Amniotic epithelial cell (primary cell): ENCODE results near the gene FAIM2.
A peak's percentile ranks its signal among the peaks of the same experiment; 100 is the strongest.
"Not testable (repeated sequence)": the region's sequence is repeated elsewhere in the genome, so short reads cannot be mapped to it uniquely, and the experiment has no call there.

Experiments
- DNase-seq: peaks from one replicate; pipeline ENCODE4 v3.0.0-alpha.2; 2010; ENCODE audit warnings: low read depth

Gene FAIM2

GRCh38 chr12:49893753-49894750, 9.6 kb downstream of the FAIM2 start:
- DNase-seq, result peak; percentile 80

GRCh38 chr12:49892732-49893317, 10.9 kb downstream of the FAIM2 start:
- no peak for DNase-seq

- no peak for DNase-seq
These were observed 11.5 kb downstream of the FAIM2 start for GRCh38 chr12:49892084-49892731.

GRCh38 chr12:49891476-49891875, 12.2 kb downstream of the FAIM2 start:
- DNase-seq, result no peak

- DNase-seq, result no peak
These were observed 12.7 kb downstream of the FAIM2 start for GRCh38 chr12:49891012-49891411.

GRCh38 chr12:49890096-49890461, 13.6 kb downstream of the FAIM2 start:
- no peak for DNase-seq

GRCh38 chr12:49889361-49890095, 14.2 kb downstream of the FAIM2 start:
- no peak for DNase-seq

- no peak for DNase-seq
These were observed 15.1 kb downstream of the FAIM2 start for GRCh38 chr12:49888461-49889151.

GRCh38 chr12:49887536-49888401, 15.9 kb downstream of the FAIM2 start:
- no peak for DNase-seq

- no peak for DNase-seq
These were observed 16.6 kb downstream of the FAIM2 start for GRCh38 chr12:49887091-49887490.

GRCh38 chr12:49885663-49886461, 17.8 kb downstream of the FAIM2 start:
- no peak for DNase-seq

- no peak for DNase-seq
These were observed 18.6 kb downstream of the FAIM2 start for GRCh38 chr12:49885118-49885517.

GRCh38 chr12:49882851-49883464, 20.7 kb downstream of the FAIM2 start:
- DNase-seq, result no peak

- peak; percentile 27 for DNase-seq
These were observed 21.4 kb downstream of the FAIM2 start for GRCh38 chr12:49882248-49882850.

- no peak for DNase-seq
These were observed 22.1 kb downstream of the FAIM2 start for GRCh38 chr12:49881415-49882247.

- no peak for DNase-seq
These were observed 22.8 kb downstream of the FAIM2 start for GRCh38 chr12:49880756-49881414.

GRCh38 chr12:49879065-49879464, 24.6 kb downstream of the FAIM2 start:
- not testable (repeated sequence) for DNase-seq
